Middle frontal gyrus (tissue), 1 donor: Measurements from ENCODE around the gene CCDC71.

Source experiments
- DNase-seq: peaks from one replicate; pipeline ENCODE4 v3.0.0-alpha.2; 2015; ENCODE audit warnings: low spot score; ENCODE audit errors: extremely low spot score

The CCDC71 gene

GRCh38 chr3:49170744-49171118 lies 4.6 kb upstream of the CCDC71 start:
- no peak for DNase-seq

- no peak for DNase-seq
Observed at GRCh38 chr3:49166752-49167556, 823 bp upstream of the CCDC71 start.

GRCh38 chr3:49164983-49165720 lies 979 bp downstream of the CCDC71 start:
- DNase-seq: no peak

- no peak for DNase-seq
Observed at GRCh38 chr3:49163609-49164008, 2.5 kb downstream of the CCDC71 start.

- no peak for DNase-seq
Observed at GRCh38 chr3:49162751-49163419, 3.2 kb downstream of the CCDC71 start.

- DNase-seq: no peak
Observed at GRCh38 chr3:49161808-49162530, 4.2 kb downstream of the CCDC71 start.

GRCh38 chr3:49161197-49161596 lies 4.9 kb downstream of the CCDC71 start:
- DNase-seq: no peak

- DNase-seq: no peak
Observed at GRCh38 chr3:49158792-49159191, 7.3 kb downstream of the CCDC71 start.

- DNase-seq: no peak
Observed at GRCh38 chr3:49158103-49158709, 7.9 kb downstream of the CCDC71 start.

GRCh38 chr3:49157289-49157688 lies 8.8 kb downstream of the CCDC71 start:
- no peak for DNase-seq

- DNase-seq: no peak
Observed at GRCh38 chr3:49153349-49153912, 12.7 kb downstream of the CCDC71 start.

GRCh38 chr3:49151610-49152009 lies 14.5 kb downstream of the CCDC71 start:
- DNase-seq: no peak

GRCh38 chr3:49148159-49148558 lies 18.0 kb downstream of the CCDC71 start:
- DNase-seq: no peak

- no peak for DNase-seq
Observed at GRCh38 chr3:49140080-49140479, 26.1 kb downstream of the CCDC71 start.

GRCh38 chr3:49135499-49135898 lies 30.6 kb downstream of the CCDC71 start:
- no peak for DNase-seq

- DNase-seq: no peak
Observed at GRCh38 chr3:49134471-49135265, 31.5 kb downstream of the CCDC71 start.

- peak; percentile 74 for DNase-seq
Observed at GRCh38 chr3:49133226-49133951, 32.7 kb downstream of the CCDC71 start.

- DNase-seq: peak; percentile 24
Observed at GRCh38 chr3:49132437-49133225, 33.5 kb downstream of the CCDC71 start, which contains the start of gene LAMB2. Gene LAMB2 (minus strand): TSS chr3:49133050. CDS start chr3:49132867, 183 bp downstream.
